UCSD-AML1 (cell line): ENCODE measurements around the gene TBRG4.

ENCODE experiments used
- DNase-seq: peaks from one replicate; lab custom pipeline; 2025; ENCODE audit not compliant: unreplicated experiment; lab: John Stamatoyannopoulos, UW

The TBRG4 gene

DNA sequence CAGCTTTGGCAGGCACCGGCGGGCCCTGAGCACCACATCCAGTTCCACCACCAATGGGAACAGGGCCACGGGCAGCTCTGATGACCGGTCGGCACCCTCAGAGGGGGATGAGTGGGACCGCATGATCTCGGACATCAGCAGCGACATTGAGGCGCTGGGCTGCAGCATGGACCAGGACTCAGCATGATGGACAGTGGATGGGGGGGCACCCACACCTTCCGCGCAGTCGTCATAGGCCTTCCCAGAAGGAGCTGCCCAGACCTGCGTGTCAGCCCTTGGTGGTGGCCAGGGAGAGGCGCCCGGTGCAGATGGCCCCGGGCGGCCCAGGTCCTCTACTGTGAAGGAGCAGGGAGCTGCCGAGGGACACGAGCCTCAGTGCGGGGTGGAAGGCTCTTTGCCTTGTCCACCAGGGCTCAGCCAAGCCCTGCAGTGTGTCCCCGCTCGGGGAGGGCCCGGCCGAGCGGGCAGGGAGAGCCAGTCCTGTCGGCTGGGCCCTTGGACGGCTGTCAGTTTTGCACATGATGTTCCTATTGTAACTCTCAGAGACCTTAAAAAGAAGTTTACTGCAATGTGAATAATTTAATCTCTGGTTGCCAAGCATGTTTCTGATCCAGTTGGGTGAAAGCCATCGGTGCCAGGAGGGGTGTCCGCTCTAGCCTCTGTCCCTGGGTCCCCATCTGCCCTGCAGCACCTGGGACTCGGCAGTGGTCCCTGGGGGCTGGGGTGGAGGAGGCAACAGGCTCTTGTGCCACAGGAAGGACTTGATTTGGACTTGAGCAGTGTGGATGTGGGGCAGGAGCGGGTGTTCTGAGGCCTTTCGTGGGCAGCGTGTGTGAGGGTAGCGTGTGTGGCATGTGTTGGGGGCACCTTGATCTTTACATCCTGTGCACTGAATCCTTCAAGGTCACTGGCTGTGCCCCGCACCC is 35.4 kb downstream of the TBRG4 start:
- DNase-seq: no peak

DNA sequence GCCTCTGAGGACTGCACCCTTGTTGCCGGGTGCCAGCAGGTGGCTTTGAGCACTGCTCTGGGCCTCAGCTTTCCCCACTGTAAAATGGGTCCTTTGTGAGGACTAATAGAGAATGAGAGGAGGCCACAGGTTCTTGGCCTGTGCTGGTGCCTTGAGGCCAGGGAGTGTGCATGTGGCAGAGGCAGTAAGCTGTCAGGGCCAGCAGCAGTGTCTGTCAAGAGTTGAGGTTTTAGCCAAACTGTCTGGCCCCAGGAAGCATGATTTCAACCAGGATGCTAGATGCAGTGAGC is 36.2 kb downstream of the TBRG4 start:
- DNase-seq: no peak

DNA sequence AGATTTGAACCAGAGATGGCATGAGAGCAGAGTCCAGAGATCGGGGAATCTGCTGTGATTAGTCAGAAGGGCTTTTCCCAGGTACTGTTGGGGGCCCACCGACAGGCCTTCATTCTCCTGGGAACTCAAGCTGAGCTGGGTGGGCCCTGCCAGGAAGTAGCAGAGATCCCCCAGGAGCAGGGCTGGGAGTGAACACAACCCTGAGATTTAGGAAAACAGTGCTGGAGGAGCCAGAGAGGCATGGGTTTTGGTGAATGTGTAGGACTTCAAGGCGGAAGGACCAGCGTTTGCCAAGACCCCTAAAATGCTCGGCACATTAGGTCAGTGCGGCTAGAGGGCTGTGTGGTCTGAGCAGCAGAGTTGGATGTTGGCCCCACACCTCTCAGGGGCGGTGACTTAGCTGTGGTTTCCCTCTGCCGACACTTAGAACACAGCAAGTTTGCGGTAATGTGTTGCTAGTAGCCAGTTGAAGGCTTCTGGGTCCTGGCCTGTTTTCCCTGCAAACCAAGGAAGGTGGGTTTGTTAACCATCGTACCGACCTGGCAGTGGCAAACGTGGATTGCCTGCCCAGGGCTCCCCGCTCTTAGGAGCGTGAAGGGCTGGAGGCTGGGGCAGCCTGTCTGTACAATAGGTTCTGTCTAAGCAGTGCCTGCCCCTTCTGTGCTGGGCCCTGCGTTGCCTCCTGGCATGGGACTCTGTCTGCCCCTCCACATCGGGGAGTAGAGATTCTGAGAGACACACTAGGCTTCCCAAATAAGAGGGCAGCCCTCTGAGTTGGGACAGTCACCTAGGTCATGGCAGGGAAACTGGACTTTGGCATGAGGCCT is 36.8 kb downstream of the TBRG4 start:
- DNase-seq: no peak

DNA sequence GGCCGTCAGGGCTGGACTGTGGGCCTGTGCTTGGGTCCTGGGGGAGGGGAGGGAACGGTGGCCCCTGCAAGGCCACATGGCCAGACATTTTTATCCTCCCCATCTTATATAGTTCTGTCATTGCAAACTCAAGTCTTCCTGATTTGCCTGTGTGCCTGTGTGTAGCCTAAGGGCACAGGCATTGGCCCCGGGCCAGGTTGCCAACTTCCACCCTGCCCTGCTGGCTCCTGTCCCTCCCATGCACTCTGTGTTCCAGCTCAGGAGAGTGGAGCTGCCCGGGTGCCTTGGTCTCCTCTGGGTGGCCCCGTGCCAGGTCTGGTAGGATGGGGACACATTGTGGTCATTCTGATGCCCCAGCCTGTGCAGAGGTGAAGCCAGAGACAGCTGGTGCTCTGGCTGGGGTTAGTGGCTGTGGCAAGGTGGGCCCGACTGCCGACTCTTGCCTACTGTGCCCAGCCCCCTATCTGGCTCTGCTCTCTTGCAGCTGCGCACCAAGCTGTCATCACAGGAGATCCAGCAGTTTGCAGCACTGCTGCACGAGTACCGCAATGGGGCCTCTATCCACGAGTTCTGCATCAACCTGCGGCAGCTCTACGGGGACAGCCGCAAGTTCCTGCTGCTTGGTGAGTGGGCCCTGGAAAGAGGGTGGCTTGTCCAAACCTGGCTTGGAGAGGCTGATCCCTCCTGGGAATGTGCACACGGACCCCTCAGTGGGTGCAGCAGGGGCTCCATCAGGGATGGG is 37.5 kb downstream of the TBRG4 start:
- no peak for DNase-seq

DNA sequence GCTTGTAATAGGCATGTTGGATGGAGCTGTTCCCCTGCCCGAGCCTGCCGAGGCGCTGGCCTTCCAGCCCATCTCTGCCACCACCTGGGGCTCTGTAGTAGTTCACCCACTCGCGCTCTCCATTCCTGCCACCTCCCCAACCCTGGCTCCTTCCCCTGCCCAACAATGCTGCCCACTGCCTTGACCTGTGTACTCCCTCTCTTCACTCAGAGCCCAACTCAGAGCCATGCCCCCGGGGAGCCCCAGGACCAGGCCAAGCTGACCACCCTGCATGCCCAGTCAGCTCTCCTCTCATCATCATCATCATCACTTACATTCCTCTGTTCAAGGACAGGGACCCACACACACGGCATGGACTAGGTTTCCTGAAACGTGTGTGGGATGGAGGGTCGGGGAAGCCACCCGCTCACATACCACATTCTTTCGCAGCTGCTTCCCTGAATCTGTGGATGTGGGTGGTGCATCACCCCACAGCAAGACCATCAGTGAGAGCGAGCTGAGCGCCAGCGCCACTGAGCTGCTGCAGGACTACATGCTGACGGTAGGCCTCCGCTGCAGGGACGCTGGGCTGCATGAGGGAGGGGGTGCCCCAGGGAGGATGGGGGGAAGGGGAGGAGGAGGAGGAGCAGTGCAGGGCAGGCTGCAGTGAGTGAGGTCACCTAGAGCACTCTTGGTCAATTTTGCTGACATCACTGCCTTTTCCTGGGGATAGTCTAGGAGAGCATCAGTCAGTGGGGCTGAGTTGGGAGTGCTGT is 38.3 kb downstream of the TBRG4 start:
- DNase-seq: no peak

DNA sequence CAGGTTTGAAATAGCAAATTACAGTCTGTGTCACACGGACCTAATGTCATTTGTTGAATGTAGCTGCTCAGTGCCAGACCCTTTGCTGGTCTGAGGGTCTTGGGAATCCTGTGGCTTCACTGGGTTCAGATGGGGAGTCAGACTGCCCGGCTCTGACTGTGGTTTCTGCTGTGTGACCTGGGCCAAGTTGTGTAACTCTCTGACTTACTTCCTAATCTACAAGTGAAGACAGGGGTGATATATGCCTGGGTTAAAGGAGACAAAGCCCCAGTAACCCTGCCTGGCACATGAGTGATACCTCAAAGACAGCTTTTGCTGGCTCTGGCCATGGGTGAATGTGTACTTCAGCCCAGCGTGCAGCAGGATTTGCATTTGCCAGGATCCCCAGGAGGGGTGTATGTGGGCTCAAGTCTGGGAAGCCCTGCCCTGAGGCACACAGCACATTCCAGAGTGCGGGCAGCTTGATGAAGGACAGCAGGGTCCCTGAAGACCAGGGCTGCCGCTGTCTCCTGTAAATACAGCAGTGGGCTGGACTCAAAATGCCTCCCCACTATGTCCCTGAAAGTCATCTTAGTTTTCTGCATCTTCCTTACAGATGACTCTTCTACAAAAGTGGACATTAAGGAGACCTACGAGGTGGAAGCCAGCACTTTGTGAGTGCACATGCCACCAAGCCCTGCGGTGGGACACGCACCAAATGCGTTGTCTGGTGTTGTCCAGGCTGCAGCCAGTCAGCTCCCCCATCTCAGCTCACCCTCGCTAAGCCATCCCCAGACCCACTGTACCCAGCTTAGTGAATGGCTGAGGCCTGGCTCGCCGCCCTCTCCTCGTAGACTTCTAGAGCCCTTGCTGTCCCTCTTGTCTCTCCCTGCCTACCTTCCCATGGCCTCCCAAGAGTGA is 39.1 kb downstream of the TBRG4 start:
- DNase-seq: no peak

DNA sequence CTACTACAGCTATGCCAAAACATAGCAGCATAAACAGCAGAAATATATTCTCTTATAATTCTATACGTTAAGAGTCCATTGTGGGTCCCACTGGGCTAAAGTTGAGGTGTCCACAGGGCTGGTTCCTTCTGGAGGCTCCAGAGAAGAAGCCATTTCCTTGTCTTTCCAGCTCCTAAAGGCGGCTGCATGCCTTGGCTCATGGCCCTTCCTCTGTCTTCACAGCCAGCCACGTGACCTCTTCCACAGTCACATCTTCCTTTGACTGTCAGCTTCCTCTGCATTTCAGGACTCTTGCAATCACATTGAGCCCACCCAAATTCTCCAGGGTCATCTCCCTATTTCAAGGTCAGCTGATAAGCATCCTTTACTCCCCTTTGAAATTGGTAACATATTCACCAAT is 40.0 kb downstream of the TBRG4 start:
- no peak for DNase-seq

DNA sequence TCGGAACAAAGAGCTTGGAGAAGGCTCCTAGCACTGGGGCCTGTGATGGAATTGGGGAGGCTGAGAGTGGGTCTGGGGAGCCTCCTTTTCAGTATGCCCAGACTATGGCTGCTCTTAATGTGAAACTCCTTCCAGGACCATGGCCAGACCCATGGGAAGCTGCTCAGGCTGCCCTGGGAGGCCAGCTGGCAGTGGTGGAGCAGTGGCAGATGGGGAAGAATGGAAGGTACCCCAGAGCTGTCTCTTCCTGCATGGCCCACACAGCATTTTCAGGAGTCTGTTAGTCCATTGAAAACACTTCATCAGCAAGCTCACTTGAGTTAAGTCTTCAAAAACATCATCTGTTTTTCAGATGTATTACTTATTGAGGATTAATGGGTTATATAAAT is 41.2 kb downstream of the TBRG4 start:
- no peak for DNase-seq

DNA sequence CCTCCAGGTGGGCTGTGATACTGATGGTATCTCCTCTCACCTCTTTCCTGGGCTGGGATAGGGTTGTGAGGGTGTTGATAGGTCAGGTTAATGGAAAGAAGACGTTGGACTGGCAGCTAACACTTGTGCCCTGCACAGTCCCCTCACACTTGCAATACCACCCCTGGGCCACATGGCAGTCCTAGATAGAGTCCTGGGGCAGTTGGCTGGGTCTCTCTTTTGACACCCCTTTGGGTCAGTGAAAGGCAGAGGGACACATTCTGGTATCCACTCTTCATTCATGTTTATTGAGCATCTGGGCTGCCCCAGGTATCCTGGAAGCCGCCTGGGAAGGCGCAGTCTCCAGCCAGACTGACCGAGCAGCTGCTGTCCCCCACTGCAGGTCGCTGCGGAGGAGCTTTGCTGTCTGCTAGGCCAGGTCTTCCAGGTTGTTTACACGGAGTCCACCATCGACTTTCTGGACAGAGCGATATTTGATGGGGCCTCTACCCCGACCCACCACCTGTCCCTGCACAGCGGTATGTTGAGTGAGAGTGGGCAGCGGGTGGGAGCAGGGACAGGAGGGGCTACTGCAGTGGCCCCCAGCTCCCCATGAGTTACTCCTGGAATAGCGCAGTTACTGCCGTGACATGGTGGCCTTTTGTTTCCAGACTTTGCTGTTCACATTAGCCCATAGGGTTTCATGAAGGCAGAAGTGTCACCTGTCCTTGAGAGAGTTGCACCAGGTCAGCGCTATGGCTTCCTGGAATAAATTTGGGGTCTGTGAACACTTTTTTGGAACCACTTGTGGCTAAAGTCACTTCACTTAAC is 41.8 kb downstream of the TBRG4 start:
- no peak for DNase-seq

DNA sequence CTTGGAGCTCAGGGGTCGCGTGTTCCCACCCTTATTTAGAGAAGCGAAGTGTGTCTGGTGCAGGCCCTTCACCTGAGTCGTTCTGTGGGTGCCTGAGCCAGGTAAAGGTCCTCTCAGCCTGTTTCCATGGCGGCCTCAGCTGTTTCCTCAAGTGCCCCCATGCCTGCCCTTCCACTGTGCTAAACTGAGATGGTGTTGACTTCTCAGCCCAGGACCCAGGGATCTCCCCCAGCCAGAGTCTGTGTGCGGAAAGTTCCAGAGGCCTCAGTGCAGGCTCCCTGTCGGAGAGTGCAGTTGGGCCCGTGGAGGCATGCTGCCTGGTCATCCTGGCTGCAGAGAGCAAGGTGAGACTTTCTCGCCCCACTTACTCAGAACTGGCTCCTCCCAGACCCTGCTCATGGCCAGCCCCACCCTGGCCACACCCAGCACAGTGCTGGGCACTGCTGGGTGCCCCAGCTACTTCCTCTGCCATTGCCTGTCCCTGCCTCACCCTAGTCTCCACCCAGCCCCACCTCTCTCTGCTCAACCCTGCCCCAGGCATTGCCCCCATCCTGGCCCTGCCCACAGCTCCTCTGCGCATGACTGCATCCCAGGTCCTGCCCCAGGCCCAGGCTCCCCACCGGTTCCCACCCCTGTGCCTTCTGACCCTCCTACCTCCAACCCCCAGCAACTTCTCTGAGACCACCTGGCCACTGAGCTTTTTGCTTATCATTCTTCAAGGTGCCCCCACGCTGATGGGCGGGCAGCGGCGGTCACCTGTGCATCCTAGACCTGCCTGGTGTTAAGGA is 43.1 kb downstream of the TBRG4 start:
- no peak for DNase-seq

DNA sequence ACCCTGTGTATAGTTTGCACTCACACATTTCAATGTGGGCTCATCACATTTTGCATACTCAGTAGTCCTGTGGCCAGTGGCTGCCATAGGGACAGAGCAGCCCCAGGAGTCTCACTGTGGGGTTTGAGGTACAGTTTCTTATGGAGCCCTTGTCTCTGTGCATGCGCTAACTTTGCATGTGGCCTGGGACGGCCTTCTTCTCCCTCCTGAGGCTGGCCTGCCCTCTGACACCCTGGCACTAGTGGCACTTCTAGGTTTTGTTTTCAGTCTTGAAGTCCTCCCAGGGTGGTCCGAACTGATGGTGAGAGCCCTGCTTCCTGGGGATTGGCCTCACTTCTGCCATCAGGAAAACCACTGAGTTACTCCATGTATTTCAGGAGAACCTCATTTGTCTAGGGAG is 43.9 kb downstream of the TBRG4 start:
- no peak for DNase-seq

DNA sequence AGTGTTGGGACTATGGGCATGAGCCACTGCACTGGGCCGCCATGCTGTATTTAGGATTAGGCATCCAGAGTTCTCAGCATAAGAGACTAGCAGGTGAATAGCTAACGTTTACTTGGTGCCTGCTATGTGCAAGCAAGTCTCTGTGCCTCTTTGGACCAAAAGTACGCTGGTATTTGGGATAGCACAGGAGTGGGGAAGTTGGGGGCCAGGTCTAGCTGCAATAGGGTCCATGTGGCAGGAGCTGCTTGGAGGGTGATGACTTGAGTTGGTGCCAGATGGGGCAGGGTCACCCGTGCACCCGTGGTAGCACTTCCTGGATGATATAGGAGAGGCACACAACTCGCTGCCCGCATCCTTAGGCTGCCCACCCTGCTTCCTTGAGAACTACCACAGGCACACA is 45.1 kb downstream of the TBRG4 start:
- no peak for DNase-seq

DNA sequence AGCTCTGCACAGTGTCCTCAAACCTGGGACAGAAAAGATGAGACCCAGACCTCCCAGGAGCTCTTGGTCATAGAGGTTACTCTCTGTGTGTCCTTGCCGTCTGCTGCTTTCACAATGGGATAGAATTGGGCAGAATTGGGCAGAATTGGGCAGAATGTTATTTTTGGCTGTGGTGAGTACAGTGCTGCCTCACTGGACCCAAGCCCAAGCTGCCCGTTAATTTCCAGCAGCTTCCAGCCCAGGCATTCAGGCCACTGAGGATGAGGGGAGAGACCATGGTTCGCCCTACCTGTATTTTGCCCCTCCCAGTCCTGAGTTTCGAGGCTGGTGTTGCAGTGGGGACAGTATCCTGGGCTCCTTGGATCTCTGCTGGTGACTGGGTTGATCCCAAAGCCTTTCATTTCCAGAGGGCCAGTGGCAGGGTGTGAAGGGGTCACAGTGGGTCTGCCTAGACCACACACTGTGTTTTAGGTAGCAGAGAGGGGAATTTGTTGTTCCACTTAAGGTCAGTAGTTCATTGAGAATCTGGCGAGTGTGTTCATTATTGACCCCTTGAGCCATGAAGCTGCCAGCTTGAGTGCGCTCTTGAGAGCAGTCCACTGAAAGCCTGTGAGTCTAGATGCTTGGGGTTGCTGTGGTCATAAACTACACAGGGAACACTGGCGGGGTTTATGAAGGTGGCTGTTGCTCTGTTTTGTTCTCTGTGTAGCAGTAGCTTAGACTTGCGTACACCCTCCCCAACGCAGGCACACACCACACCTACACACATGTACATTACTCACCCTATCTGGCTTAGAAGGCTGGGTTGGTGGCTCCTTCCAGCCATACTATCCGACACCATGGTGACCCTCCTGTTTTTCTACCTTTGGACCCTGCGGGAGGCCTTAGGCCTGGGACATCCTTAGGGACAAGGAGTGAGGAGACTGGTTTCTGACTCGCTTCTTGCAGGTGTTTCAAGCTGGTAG is 46.2 kb downstream of the TBRG4 start:
- no peak for DNase-seq

DNA sequence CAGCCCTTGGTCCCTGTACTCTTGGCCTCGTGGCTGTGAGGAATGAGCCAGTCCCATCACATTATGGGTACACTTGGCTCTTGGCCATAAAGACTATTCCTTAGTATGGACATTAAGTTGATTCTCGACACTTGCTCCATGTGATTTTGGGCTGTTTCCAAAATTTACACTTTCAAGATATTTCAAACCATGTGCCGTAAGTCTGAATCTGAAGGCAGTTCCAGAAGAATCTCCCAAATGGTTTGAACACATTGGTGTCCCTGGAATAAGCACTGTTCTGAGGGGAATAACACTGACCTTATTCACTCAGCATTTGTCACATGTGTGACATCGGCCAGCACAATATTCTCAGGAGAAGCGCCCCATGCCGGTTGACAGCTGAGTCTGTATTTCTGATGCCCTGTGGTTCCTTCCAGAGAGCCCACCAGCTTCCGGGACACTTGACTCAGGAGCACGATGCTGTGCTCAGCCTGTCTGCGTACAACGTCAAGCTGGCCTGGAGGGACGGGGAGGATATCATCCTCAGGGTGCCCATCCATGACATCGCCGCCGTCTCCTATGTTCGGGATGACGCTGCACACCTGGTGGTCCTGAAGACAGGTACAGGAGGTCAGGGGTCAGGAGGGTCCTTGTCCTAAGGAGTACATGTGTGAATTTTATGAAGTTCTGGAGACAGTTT is 47.3 kb downstream of the TBRG4 start:
- no peak for DNase-seq

DNA sequence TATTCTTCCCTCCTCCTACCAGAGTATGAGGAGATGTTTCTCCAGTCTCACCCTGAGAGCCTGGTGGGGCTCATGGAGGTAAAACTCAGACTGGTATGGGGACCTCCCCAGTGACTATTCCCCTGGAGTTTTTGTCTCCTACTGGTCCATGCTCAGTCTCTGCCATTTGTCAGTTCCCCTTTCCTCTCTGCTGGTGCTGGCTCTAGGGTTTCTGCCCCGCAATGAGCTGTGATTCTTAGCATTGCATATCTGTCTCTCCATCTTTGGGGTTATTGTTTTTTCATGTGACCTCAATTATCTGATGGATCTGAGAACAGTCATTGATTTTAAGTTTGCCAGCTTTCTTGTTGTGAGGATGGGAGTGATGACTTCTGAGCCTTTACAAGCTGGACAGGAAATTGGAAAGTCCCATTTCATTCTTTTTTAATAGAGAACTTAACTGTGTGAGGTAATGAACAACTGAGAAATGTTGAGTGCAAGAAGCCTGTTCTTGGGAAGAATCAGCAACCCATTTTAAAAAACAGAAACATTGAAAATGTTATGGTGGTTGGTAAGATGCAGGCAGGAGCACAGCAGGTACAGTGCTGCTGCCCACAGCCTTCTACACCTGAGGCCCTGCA is 49.6 kb downstream of the TBRG4 start:
- no peak for DNase-seq

DNA sequence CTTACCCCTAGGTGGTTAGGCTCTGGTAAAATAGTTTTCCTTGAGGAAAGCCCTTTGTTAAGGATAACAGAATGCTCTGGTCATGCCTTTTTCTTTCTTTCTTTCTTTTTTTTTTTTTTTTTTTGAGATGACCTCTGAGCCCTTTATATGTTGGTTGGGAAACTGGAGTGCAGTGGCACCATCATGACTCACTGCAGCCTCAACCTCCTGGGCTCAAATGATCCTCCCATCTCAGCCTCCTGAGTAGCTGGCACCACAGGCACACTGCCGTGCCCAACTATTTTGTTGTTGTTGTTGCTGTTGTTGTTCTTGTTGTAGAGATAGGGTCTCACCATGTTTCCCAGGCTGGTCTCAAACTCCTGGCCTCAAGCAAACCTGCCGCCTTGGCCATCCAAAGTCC is 50.1 kb downstream of the TBRG4 start:
- no peak for DNase-seq
